GM12878 (cell line): ENCODE data around the gene NEU4. TPM values are rescaled to one million over a fixed set of nuclear protein-coding genes. Genes with fewer than 3 reads are reported as not detected.

Experiments used
- ATAC-seq: fragments of 200-7000 bp; cut with Tn5 transposase; 3 replicates; pipeline ENCODE4 v1.9.1; 2020; ENCODE audit warnings: mild to moderate bottlenecking, moderate library complexity
- BruUV-seq: library from RNA; stranded (reverse); fragments of 400-500 nt; replicated peaks from 2 replicates; lab custom pipeline; 2021; lab: Mats Ljungman, UMichigan
- CTCF ChIA-PET: fragments of 300-600 bp; sonication (Branson Sonifier 250); formaldehyde crosslinking; extraction: SDS; loops from one replicate; lab custom pipeline; 2021; ENCODE audit warnings: inconsistent platforms; lab: Yijun Ruan, JAX
- POLR2A ChIA-PET: fragments of 350-600 bp; formaldehyde crosslinking; extraction: SDS; loops from one replicate; lab custom pipeline; 2021; ENCODE audit warnings: inconsistent platforms; lab: Charles Lee
- RAD21 ChIA-PET: fragments of 300-600 bp; sonication (Branson Sonifier 250); formaldehyde crosslinking; loops from one replicate; lab custom pipeline; 2023; ENCODE audit warnings: antibody characterized with exemption; ENCODE audit not compliant: unreplicated experiment; lab: Charles Lee
- SMC1A ChIA-PET: fragments of 300-600 bp; sonication (Branson Sonifier 250); formaldehyde crosslinking; loops from one replicate; lab custom pipeline; 2023; ENCODE audit not compliant: unreplicated experiment, uncharacterized antibody; lab: Charles Lee
- DNase-seq: peaks from one replicate; pipeline ENCODE4 v3.0.0-alpha.2; 2011; ENCODE audit warnings: low read depth, low spot score
- FAIRE-seq: peaks from 3 replicates; lab custom pipeline; 2011; peaks lifted over from hg19 to GRCh38; lab: Jason Lieb, UNC
- H2AFZ ChIP-seq: 2 replicates; pipeline ENCODE4 v1.6.0; 2011; ENCODE audit warnings: low read depth, low read length, control low read depth; ENCODE audit not compliant: control insufficient read depth
- H3K27ac ChIP-seq: 2 replicates; pipeline ENCODE4 v1.5.1; 2011; ENCODE audit warnings: control low read depth; ENCODE audit not compliant: control insufficient read depth, insufficient read depth
- H3K27me3 ChIP-seq, 2 experiments: replicated peaks in 1 of 2; 2 replicates each; pipeline versions ENCODE4 v1.6.0 to v1.6.1; 2011; ENCODE audit warnings: low read length in 1 of 2; ENCODE audit not compliant: control insufficient read depth in 2 of 2, insufficient read depth in 2 of 2
- H3K36me3 ChIP-seq, 2 experiments: 2 replicates each; pipeline ENCODE4 v1.5.1; 2011; ENCODE audit warnings: low read length in 1 of 2; ENCODE audit not compliant: control insufficient read depth in 2 of 2, insufficient read depth in 2 of 2
- H3K4me1 ChIP-seq: 2 replicates; pipeline ENCODE4 v1.6.1; 2011; ENCODE audit warnings: mild to moderate bottlenecking, low read length, moderate library complexity, mixed read lengths; ENCODE audit not compliant: control insufficient read depth, insufficient read depth
- H3K4me2 ChIP-seq: 2 replicates; pipeline ENCODE4 v1.6.0; 2011; ENCODE audit warnings: control low read depth; ENCODE audit not compliant: control insufficient read depth, insufficient read depth
- H3K4me3 ChIP-seq: fragments of 200-600 bp; sonication (generic); 2 replicates; pipeline ENCODE4 v1.5.1; 2016
- H3K79me2 ChIP-seq: 2 replicates; pipeline ENCODE4 v1.6.0; 2011; ENCODE audit warnings: low read length; ENCODE audit not compliant: control insufficient read depth, insufficient read depth
- H3K9ac ChIP-seq: 2 replicates; pipeline ENCODE4 v1.8.0; 2011; ENCODE audit warnings: low read length, control low read depth, mixed read lengths; ENCODE audit not compliant: control insufficient read depth, insufficient read depth
- H3K9me3 ChIP-seq: replicated peaks from 3 replicates; pipeline ENCODE4 v1.5.1; 2011; ENCODE audit warnings: mild to moderate bottlenecking, low read length; ENCODE audit not compliant: control insufficient read depth, insufficient read depth
- H4K20me1 ChIP-seq: 2 replicates; pipeline ENCODE4 v1.6.0; 2011; ENCODE audit not compliant: control insufficient read depth, insufficient read depth
- ATF7 ChIP-seq: fragments of 450-650 bp; IDR thresholded peaks from 2 replicates; pipeline ENCODE4 v1.6.1; 2016; ENCODE audit warnings: low read depth, mild to moderate bottlenecking
- MEF2B ChIP-seq: fragments of 450-650 bp; IDR thresholded peaks from 2 replicates; pipeline ENCODE4 v1.6.1; 2018; ENCODE audit warnings: mild to moderate bottlenecking, moderate library complexity; ENCODE audit not compliant: partially characterized antibody, poor library complexity, severe bottlenecking
- MXI1 ChIP-seq: fragments of 150-350 bp; IDR thresholded peaks from 2 replicates; pipeline ENCODE4 v1.6.1; 2011; ENCODE audit warnings: low read depth, mild to moderate bottlenecking, inconsistent platforms, low read length, improper control_type of control experiment
- NR2C2 ChIP-seq: IDR thresholded peaks from 2 replicates; pipeline ENCODE4 v1.6.1; 2011; ENCODE audit warnings: borderline replicate concordance, low read depth; ENCODE audit not compliant: control insufficient read depth, insufficient read length
- NR2F1 ChIP-seq: fragments of 450-650 bp; conservative IDR thresholded peaks from 2 replicates; pipeline ENCODE4 v1.6.1; 2017; ENCODE audit warnings: mild to moderate bottlenecking
- POLR2AphosphoS5 ChIP-seq: IDR thresholded peaks from 2 replicates; pipeline ENCODE4 v1.6.1; 2011; ENCODE audit warnings: mild to moderate bottlenecking, low read length, inconsistent platforms
- SPI1 ChIP-seq: IDR thresholded peaks from 2 replicates; pipeline ENCODE4 v1.6.1; 2011; ENCODE audit warnings: low read depth, mild to moderate bottlenecking, low read length, moderate library complexity, borderline replicate concordance; ENCODE audit not compliant: insufficient read depth
- YY1 ChIP-seq: IDR thresholded peaks from 2 replicates; pipeline ENCODE4 v1.6.1; 2011; ENCODE audit warnings: low read depth, mild to moderate bottlenecking, low read length
- ZZZ3 ChIP-seq: IDR thresholded peaks from 2 replicates; pipeline ENCODE4 v1.6.1; 2011; ENCODE audit warnings: low read depth; ENCODE audit not compliant: control insufficient read depth, insufficient read length
- WGBS: methylation state at CpG from one replicate; pipeline ENCODE4 v1.1.6; 2016; ENCODE audit warnings: low lambda C conversion rate; ENCODE audit not compliant: insufficient replicate concordance, insufficient coverage; ENCODE audit errors: missing lambda C conversion rate; 5-methylcytosine and 5-hydroxymethylcytosine counted together
- in situ Hi-C: fragments of 300-500 bp; cut with MboI; formaldehyde crosslinking; loops from 9 replicates; pipeline ENCODE4 v1.14.3; 2018; ENCODE audit warnings: mixed read lengths
- intact Hi-C: fragments of 100-400 bp; cut with micrococcal nuclease; formaldehyde crosslinking; loops from one replicate; pipeline ENCODE4 v1.14.2; 2022; ENCODE audit not compliant: unreplicated experiment
- polyA plus RNA-seq, 11 experiments: library from polyadenylated mRNA; depleted of rRNA in 4 of 11; unstranded in 6 of 11; stranded (reverse) in 5 of 11; fragments of >200 nt; fragmentation: Nextera tagmentation in 4 of 11; fragmentation: Illumina TruSeq in 1 of 11; extraction: Ambion mirVana in 4 of 11; extraction: Trizol in 1 of 11; gene quantifications; 1 replicate in 1 of 11; 2 replicates in 10 of 11; pipeline versions ENCODE4 v1.2.1 to v1.2.3, GENCODE V29; 2011 to 2016; ENCODE audit warnings: inconsistent platforms in 2 of 11, missing spikeins in 2 of 11, low read depth in 1 of 11
- total RNA-seq, 4 experiments: library from RNA; depleted of rRNA in 3 of 4; stranded (reverse); fragments of >200 nt in 3 of 4; fragmentation: Illumina TruSeq in 1 of 4; extraction: Trizol in 1 of 4; gene quantifications; 2 replicates each; pipeline versions ENCODE4 v1.2.1 to v1.2.3, GENCODE V29; 2013 to 2021
- TF ChIP-seq, protein P1 (sequence below): fragments of 450-650 bp; IDR thresholded peaks from 2 replicates; pipeline ENCODE4 v1.6.1; 2016; ENCODE audit warnings: mild to moderate bottlenecking
- TF ChIP-seq, protein P2 (sequence below): IDR thresholded peaks from 2 replicates; pipeline ENCODE4 v1.6.1; 2011; ENCODE audit warnings: borderline replicate concordance, low read depth, mild to moderate bottlenecking, moderate library complexity, mixed read lengths, low read length; ENCODE audit not compliant: insufficient read depth; ENCODE audit errors: extremely low read length
- TF ChIP-seq, protein P3 (sequence below): fragments of 450-650 bp; formaldehyde crosslinking; IDR thresholded peaks from 2 replicates; pipeline ENCODE4 v1.4.0; 2020; ENCODE audit warnings: mild to moderate bottlenecking, moderate library complexity
- TF ChIP-seq, protein P4 (sequence below): fragments of 450-650 bp; IDR thresholded peaks from 2 replicates; pipeline ENCODE4 v1.6.1; 2018; ENCODE audit warnings: mild to moderate bottlenecking, low read depth, moderate library complexity; ENCODE audit not compliant: partially characterized antibody

The NEU4 gene
- total and polyA plus RNA-seq, 10 of the 15 experiments (the other 5 are each of a cell fraction or from before 2014, with no cell fraction given), result 0.01 to 0.28 (median 0.14) TPM; not detected in 5

DNA sequence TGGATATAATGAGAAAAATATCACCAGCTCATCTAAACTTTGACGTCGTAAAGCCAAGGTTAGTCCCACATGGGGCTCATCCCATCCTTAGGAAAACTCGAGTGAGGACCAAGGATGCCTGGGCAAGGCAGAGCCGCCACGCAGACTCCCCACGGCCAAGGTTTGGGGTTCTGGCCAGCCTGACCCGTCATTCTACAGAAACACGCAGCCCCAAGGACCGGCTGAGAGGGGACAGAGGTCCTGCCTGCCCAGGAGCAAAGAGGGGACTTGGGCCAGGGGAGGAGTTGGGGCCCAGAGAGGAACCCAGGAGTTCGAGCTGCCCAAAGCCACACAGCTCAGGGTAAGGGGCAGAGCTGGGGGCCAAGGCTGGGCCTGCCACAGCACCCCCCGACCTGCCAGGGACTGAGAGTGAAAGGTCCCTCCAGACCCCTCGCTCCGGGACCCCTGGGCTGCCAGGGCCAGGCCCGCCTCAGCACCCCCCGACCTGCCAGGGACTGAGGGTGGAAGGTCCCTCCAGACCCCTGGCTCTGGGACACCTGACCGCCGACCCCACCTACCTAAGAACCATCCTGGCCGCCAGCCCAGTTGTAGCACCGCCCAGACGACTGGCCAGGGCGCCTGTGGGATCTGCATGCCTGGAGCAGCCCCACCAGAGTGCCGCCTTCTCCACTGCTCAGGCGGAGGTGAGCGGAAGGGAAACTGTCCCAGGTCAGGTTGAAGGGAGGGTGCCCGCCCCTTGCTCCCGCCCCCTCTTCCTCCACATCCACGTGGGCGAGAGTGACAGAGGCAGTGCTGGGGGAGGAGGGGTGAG, 49.4 kb downstream of the NEU4 start, which contains the start of gene PDCD1:
PDCD1 (minus strand) TSS at position 689 of the 811 bp plus-strand sequence; CDS start at position 633, 56 bp downstream.
- H3K27me3 ChIP-seq, result no peaks in the 10 kb centered on the region
- H3K79me2 ChIP-seq, result peaks cover 7% of the 10 kb centered on the region
- SMC1A ChIA-PET, result interaction anchor here (0.9 to 1.3 kb wide), 2 partner anchors 14 to 156 kb away, joined by 3 to 5 read pairs; partner anchors contain the start of gene ING5
- in situ Hi-C loops (no loop called here), intact Hi-C loops (no loop called here)
- no peaks in the 10 kb centered on the region for H3K9me3 ChIP-seq
- peak within 1 kb of the TSS; percentile 77 for H3K9ac ChIP-seq
- DNase-seq (no peak), ATAC-seq (peak; percentile 75), FAIRE-seq (no peak)
- peak within 1 kb of the TSS; percentile 56 for H3K4me3 ChIP-seq
- no peaks in the 10 kb centered on the region for H3K36me3 ChIP-seq
- peak within 1 kb of the TSS; percentile 97 for H3K4me2 ChIP-seq
- RAD21 ChIA-PET, result no interaction called here
- peak within 1 kb of the TSS; percentile 97 for H3K27ac ChIP-seq
- peaks cover 31% of the 10 kb centered on the region for H3K4me1 ChIP-seq
- peak within 1 kb of the TSS; percentile 48; the same call in 1 of the 2 replicates for H2AFZ ChIP-seq
- WGBS, result 42% methylated on average over 24 of the region's 28 CpGs
- CTCF ChIA-PET, result interaction anchor here (1.9 kb wide), 1 partner anchor 21 kb away, joined by 7 read pairs; no protein-coding TSS in a partner anchor
- POLR2A ChIA-PET, result interaction anchor here (1.0 to 3.5 kb wide), 4 partner anchors 10 to 157 kb away, joined by 4 to 26 read pairs (median 7); partner anchors contain the start of genes D2HGDH, ING5 and RTP5
- BruUV-seq, result TSS peak; percentile 77
- H4K20me1 ChIP-seq, result no peaks in the 10 kb centered on the region
- TF ChIP-seq, protein P1, sequence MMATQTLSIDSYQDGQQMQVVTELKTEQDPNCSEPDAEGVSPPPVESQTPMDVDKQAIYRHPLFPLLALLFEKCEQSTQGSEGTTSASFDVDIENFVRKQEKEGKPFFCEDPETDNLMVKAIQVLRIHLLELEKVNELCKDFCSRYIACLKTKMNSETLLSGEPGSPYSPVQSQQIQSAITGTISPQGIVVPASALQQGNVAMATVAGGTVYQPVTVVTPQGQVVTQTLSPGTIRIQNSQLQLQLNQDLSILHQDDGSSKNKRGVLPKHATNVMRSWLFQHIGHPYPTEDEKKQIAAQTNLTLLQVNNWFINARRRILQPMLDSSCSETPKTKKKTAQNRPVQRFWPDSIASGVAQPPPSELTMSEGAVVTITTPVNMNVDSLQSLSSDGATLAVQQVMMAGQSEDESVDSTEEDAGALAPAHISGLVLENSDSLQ, result peak; percentile 94
- TF ChIP-seq, protein P2, sequence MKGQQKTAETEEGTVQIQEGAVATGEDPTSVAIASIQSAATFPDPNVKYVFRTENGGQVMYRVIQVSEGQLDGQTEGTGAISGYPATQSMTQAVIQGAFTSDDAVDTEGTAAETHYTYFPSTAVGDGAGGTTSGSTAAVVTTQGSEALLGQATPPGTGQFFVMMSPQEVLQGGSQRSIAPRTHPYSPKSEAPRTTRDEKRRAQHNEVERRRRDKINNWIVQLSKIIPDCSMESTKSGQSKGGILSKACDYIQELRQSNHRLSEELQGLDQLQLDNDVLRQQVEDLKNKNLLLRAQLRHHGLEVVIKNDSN, result peak; percentile 58
- TF ChIP-seq, protein P3, sequence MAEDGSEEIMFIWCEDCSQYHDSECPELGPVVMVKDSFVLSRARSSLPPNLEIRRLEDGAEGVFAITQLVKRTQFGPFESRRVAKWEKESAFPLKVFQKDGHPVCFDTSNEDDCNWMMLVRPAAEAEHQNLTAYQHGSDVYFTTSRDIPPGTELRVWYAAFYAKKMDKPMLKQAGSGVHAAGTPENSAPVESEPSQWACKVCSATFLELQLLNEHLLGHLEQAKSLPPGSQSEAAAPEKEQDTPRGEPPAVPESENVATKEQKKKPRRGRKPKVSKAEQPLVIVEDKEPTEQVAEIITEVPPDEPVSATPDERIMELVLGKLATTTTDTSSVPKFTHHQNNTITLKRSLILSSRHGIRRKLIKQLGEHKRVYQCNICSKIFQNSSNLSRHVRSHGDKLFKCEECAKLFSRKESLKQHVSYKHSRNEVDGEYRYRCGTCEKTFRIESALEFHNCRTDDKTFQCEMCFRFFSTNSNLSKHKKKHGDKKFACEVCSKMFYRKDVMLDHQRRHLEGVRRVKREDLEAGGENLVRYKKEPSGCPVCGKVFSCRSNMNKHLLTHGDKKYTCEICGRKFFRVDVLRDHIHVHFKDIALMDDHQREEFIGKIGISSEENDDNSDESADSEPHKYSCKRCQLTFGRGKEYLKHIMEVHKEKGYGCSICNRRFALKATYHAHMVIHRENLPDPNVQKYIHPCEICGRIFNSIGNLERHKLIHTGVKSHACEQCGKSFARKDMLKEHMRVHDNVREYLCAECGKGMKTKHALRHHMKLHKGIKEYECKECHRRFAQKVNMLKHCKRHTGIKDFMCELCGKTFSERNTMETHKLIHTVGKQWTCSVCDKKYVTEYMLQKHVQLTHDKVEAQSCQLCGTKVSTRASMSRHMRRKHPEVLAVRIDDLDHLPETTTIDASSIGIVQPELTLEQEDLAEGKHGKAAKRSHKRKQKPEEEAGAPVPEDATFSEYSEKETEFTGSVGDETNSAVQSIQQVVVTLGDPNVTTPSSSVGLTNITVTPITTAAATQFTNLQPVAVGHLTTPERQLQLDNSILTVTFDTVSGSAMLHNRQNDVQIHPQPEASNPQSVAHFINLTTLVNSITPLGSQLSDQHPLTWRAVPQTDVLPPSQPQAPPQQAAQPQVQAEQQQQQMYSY (CRISPR knock-in tag), result no peak
- TF ChIP-seq NR2C2, result no peak
- TF ChIP-seq POLR2AphosphoS5, result peak; percentile 83; the same call in 1 of the 2 replicates
- peak; percentile 24 for TF ChIP-seq NR2F1
- TF ChIP-seq, protein P4, sequence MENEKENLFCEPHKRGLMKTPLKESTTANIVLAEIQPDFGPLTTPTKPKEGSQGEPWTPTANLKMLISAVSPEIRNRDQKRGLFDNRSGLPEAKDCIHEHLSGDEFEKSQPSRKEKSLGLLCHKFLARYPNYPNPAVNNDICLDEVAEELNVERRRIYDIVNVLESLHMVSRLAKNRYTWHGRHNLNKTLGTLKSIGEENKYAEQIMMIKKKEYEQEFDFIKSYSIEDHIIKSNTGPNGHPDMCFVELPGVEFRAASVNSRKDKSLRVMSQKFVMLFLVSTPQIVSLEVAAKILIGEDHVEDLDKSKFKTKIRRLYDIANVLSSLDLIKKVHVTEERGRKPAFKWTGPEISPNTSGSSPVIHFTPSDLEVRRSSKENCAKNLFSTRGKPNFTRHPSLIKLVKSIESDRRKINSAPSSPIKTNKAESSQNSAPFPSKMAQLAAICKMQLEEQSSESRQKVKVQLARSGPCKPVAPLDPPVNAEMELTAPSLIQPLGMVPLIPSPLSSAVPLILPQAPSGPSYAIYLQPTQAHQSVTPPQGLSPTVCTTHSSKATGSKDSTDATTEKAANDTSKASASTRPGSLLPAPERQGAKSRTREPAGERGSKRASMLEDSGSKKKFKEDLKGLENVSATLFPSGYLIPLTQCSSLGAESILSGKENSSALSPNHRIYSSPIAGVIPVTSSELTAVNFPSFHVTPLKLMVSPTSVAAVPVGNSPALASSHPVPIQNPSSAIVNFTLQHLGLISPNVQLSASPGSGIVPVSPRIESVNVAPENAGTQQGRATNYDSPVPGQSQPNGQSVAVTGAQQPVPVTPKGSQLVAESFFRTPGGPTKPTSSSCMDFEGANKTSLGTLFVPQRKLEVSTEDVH, result no peak
- no peak for TF ChIP-seq MEF2B
- no peak for TF ChIP-seq YY1
- TF ChIP-seq ATF7, result no peak
- peak; percentile 46 for TF ChIP-seq MXI1
- TF ChIP-seq SPI1, result peak; percentile 49; the same call in 1 of the 2 replicates
- no peak for TF ChIP-seq ZZZ3
